Measurements from ENCODE around the gene PPP2R5E.

GRCh38 chr14:63343878-63344277 lies 199.3 kb downstream of the PPP2R5E start:
- no peak for TF ChIP-seq YY1 (IDR thresholded peaks at IDR 0.05; ENCODE audit: insufficient read depth, insufficient read length)
- no peak for TF ChIP-seq ZNF274 (IDR thresholded peaks at IDR 0.05; ENCODE audit: low read depth, low read length)
